Transverse colon (tissue), 4 donors: Measurements from ENCODE around the gene HCFC1. TPM values are rescaled to one million over a fixed set of nuclear protein-coding genes. Genes with fewer than 3 reads are reported as not detected.

Experiments used
- DNase-seq: peaks from one replicate; pipeline ENCODE4 v3.0.0-alpha.2; 2019
- H3K27ac ChIP-seq, 4 donors: fragments of 200-600 bp; sonication (generic); 2 replicates each; pipeline ENCODE4 v1.5.1; 2016 to 2018; ENCODE audit warnings: inconsistent platforms in 4 of 4
- H3K27me3 ChIP-seq: fragments of 200-600 bp; sonication (generic); 2 replicates; pipeline ENCODE4 v1.5.1; 2017; ENCODE audit warnings: inconsistent platforms
- H3K36me3 ChIP-seq, 4 donors: fragments of 200-600 bp; sonication (generic); 2 replicates each; pipeline ENCODE4 v1.5.1; 2017 to 2019; ENCODE audit warnings: inconsistent platforms in 4 of 4
- H3K4me1 ChIP-seq, 4 donors: fragments of 200-600 bp; sonication (generic); 2 replicates each; pipeline ENCODE4 v1.5.1; 2017 to 2020; ENCODE audit warnings: inconsistent platforms in 4 of 4
- H3K4me3 ChIP-seq, 4 donors: fragments of 200-600 bp; sonication (generic); 1 replicate in 1 of 4; 2 replicates in 3 of 4; pipeline versions ENCODE4 v1.5.1 to v1.6.1; 2017 to 2019; ENCODE audit warnings: inconsistent platforms in 4 of 4
- H3K9me3 ChIP-seq, 2 donors: fragments of 200-600 bp; sonication (generic); 2 replicates each; pipeline ENCODE4 v1.5.1; 2017 to 2019; ENCODE audit warnings: inconsistent platforms in 2 of 2
- EP300 ChIP-seq: sonication (generic); formaldehyde crosslinking; IDR thresholded peaks from one replicate; pipeline ENCODE4 v1.6.1; 2017; ENCODE audit warnings: antibody characterized with exemption, low read depth
- POLR2A ChIP-seq: fragments of 450-650 bp; IDR thresholded peaks from one replicate; pipeline ENCODE4 v1.6.1; 2016; ENCODE audit warnings: antibody characterized with exemption, mild to moderate bottlenecking, moderate library complexity
- POLR2AphosphoS5 ChIP-seq, 3 donors: sonication (generic); formaldehyde crosslinking; IDR thresholded peaks; one replicate each; pipeline ENCODE4 v1.6.1; 2016; ENCODE audit warnings: antibody characterized with exemption in 3 of 3
- WGBS, 2 donors: methylation state at CpG; one replicate each; pipeline ENCODE4 v1.1.5; 2018; ENCODE audit warnings: low coverage in 1 of 2; 5-methylcytosine and 5-hydroxymethylcytosine counted together
- in situ Hi-C, 4 donors: fragments of 200-750 bp; cut with MboI; loops; one replicate each; pipeline versions ENCODE4 v1.15.0 to v1.15.1; 2017; ENCODE audit warnings: low sequenced_read_pairs in 3 of 4, low pct_ligation_motif_present in 1 of 4, low pct_unique_long_range_greater_than_20kb in 1 of 4
- intact Hi-C: fragments of 100-400 bp; cut with DNase I; formaldehyde crosslinking; loops from one replicate; pipeline ENCODE4 v1.15.1; 2023; ENCODE audit warnings: low total_unique reads
- total RNA-seq, 4 donors: library from RNA; depleted of rRNA; stranded (reverse); fragments of >200 nt; gene quantifications; one replicate each; pipeline ENCODE4 v1.1.0, GENCODE V29; 2016
- TF ChIP-seq, protein P1 (sequence below), 5 experiments: fragments of 200-600 bp in 3 of 5; fragments of 450-650 bp in 2 of 5; sonication (generic) in 3 of 5; IDR thresholded peaks; 1 replicate in 2 of 5; 2 replicates in 3 of 5; pipeline ENCODE4 v1.5.1; 2016 to 2017; ENCODE audit warnings: antibody characterized with exemption in 5 of 5, inconsistent platforms in 3 of 5, mild to moderate bottlenecking in 2 of 5, moderate library complexity in 1 of 5

The HCFC1 gene
- total RNA-seq, 4 donors from 2014 or later, result 34.0 to 68.5 (median 49.8) TPM

DNA sequence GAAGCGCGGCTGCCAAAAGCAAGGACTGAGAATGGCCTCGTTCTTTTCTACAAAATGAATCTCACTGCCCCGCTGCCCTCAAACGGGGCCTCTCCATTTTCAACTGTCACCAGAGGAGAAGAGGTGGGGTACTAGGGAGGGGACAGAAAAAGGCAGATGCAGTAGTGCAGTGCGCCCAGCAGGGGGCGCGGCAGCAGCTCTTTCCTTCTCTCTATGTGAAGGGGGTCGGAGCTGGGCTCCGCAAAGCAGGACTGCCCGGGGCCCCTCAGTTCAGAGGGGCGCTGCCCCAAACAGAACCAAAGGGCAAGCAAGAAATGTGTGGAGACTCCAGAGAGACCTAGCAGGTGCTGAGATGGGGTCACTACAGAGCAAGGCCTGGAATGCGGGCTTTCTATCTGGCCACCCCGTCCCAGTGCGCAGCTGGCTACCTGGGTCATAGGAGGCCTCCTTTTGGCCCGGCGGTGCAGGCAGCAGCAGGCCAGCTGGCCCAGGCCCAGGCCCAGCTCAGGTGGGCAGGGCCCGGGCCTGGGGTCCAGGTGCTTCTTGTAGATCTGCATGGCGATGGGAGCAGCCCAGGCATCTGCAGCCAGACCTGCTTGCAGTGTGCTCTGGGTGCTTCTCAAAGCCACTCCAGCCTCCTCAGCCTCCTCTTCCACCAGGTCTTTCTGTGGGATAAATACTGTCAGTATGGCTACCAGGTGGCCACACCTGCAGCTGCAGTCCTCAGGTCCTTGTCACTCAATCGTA is 42.2 kb upstream of the HCFC1 start:
- peak overlapping the region in 1 of 4 donors; percentile 20 for H3K27ac ChIP-seq
- WGBS, 2 donors, result 38% methylated on average over 14 of the region's 20 CpGs; no CpG with 5 or more reads in 1 of the 2 donors
- no peaks in the 10 kb centered on the region for H3K36me3 ChIP-seq
- no peaks in the 10 kb centered on the region for H3K9me3 ChIP-seq
- no peaks in the 10 kb centered on the region for H3K27me3 ChIP-seq
- peaks cover 0 to 14% (median 8%) of the 10 kb centered on the region in 4 donors for H3K4me1 ChIP-seq
- intact Hi-C loops, result loop anchor here (5.0 kb wide), 1 partner anchor 39 kb away; no protein-coding TSS in a partner anchor
- no peak overlapping the region for H3K4me3 ChIP-seq
- DNase-seq, result no peak
- TF ChIP-seq EP300 (no peak), POLR2AphosphoS5 (IDR thresholded peaks at IDR 0.05) (no peak), POLR2A (no peak)
- TF ChIP-seq, protein P1, sequence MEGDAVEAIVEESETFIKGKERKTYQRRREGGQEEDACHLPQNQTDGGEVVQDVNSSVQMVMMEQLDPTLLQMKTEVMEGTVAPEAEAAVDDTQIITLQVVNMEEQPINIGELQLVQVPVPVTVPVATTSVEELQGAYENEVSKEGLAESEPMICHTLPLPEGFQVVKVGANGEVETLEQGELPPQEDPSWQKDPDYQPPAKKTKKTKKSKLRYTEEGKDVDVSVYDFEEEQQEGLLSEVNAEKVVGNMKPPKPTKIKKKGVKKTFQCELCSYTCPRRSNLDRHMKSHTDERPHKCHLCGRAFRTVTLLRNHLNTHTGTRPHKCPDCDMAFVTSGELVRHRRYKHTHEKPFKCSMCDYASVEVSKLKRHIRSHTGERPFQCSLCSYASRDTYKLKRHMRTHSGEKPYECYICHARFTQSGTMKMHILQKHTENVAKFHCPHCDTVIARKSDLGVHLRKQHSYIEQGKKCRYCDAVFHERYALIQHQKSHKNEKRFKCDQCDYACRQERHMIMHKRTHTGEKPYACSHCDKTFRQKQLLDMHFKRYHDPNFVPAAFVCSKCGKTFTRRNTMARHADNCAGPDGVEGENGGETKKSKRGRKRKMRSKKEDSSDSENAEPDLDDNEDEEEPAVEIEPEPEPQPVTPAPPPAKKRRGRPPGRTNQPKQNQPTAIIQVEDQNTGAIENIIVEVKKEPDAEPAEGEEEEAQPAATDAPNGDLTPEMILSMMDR (IDR thresholded peaks at IDR 0.05), result peak; percentile 76 to 93 (median 84)
- in situ Hi-C loops, result no loop called here

DNA sequence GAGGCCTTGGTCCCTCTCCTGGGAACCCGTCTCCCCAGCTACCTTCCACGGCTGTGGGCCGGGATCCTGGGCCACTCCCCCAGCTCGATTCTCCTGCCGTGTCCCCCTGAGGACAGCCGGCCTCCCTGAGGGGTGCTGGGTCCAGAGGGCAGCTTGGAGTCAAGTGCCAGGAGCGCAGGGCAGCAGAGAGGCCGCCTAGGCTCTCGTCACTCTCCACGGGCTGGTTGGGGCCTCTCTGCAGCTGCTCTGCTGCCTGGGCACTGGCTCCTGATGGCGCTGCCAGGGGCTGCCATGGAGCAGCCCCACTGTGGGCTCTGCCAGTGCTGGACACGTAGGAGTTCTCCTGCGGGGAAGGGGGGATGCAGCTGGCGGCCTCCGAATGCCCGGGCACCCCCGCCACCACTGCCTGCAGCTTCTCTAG is 41.4 kb upstream of the HCFC1 start:
- Histone ChIP-seq H3K36me3 (no peaks in the 10 kb centered on the region), H3K4me1 (peaks cover 0 to 6% (median 3%) of the 10 kb centered on the region in 4 donors), H3K27me3 (no peaks in the 10 kb centered on the region), H3K9me3 (no peaks in the 10 kb centered on the region), H3K4me3 (no peak overlapping the region), H3K27ac (peak overlapping the region in 1 of 4 donors; percentile 45)
- TF ChIP-seq EP300 (no peak), POLR2AphosphoS5 (IDR thresholded peaks at IDR 0.05) (no peak), POLR2A (no peak)
- TF ChIP-seq, protein P1 (IDR thresholded peaks at IDR 0.05), result no peak
- no peak for DNase-seq
- in situ Hi-C loops, result no loop called here
- intact Hi-C loops, result loop anchor here (5.0 kb wide), 1 partner anchor 39 kb away; no protein-coding TSS in a partner anchor
- WGBS, 2 donors, result 80% methylated on average over 14 of the region's 17 CpGs; no CpG with 5 or more reads in 1 of the 2 donors

DNA sequence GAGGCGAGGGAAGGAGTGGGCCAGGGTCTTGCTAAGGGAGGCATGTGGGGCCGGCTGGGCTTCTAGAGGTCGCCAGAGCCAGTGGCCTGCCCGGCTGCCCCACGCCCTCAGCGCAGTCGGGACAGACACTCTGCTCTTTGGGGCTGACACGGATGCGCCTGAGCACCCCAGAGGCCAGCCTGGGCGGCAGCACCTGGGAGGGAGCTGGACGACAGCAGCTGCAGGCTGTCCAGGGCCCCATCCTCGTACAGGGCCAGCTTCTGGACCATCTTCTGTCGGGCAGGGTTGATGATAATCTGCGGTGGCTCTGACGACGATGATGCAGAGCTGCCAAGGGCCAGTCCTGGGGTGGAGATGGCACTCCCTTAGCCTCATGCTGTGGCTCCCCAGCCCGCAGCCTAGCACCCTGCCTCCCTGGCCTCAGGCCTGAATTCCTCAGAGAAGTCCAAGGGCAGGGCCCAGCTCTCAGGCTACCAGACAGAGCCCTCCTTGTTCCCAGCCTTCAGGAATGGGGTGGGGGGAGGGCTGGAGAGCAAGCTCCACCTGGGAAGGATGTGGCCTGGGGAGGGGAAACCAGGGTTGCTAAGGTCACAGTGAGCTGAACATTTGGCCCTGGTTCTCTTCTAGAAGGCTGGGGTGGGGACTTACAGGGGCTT is 40.8 kb upstream of the HCFC1 start:
- no peak for DNase-seq
- H3K27me3 ChIP-seq, result no peaks in the 10 kb centered on the region
- intact Hi-C loops, result loop anchor here (5.0 kb wide), 1 partner anchor 40 kb away; no protein-coding TSS in a partner anchor
- no peaks in the 10 kb centered on the region for H3K36me3 ChIP-seq
- H3K27ac ChIP-seq, result peak overlapping the region in 1 of 4 donors; percentile 45
- WGBS, 2 donors, result 86% methylated on average over 17 of the region's 17 CpGs; no CpG with 5 or more reads in 1 of the 2 donors
- no peaks in the 10 kb centered on the region for H3K9me3 ChIP-seq
- H3K4me1 ChIP-seq, result peaks cover 0 to 4% (median 2%) of the 10 kb centered on the region in 4 donors
- TF ChIP-seq, protein P1 (IDR thresholded peaks at IDR 0.05), result no peak
- TF ChIP-seq POLR2A (no peak), EP300 (no peak), POLR2AphosphoS5 (IDR thresholded peaks at IDR 0.05) (no peak)
- in situ Hi-C loops, result no loop called here
- H3K4me3 ChIP-seq, result no peak overlapping the region
